Thymus (tissue), 11 donors: ENCODE measurements around the gene LYZL6. TPM values are rescaled to one million over a fixed set of nuclear protein-coding genes. Genes with fewer than 3 reads are reported as not detected.

Source experiments
- DNase-seq, 9 donors: peaks; one replicate each; pipeline ENCODE4 v3.0.0-alpha.2; 2013; ENCODE audit warnings: low spot score in 9 of 9, low read depth in 6 of 9, missing footprints in 1 of 9
- H3K27ac ChIP-seq, 2 donors: one replicate each; pipeline ENCODE4 v1.5.1; 2013; ENCODE audit warnings: control low read depth in 1 of 2, low read depth in 1 of 2, low read length in 1 of 2, mild to moderate bottlenecking in 1 of 2, moderate library complexity in 1 of 2
- H3K27me3 ChIP-seq, 2 donors: one replicate each; pipeline ENCODE4 v1.5.1; 2013; ENCODE audit warnings: low read length in 1 of 2; ENCODE audit not compliant: control insufficient read depth in 2 of 2, insufficient read depth in 1 of 2
- H3K36me3 ChIP-seq, 2 donors: one replicate each; pipeline ENCODE4 v1.5.1; 2013; ENCODE audit warnings: low read length in 1 of 2, mild to moderate bottlenecking in 1 of 2, moderate library complexity in 1 of 2; ENCODE audit not compliant: control insufficient read depth in 2 of 2, insufficient read depth in 2 of 2
- H3K4me1 ChIP-seq, 2 donors: one replicate each; pipeline ENCODE4 v1.5.1; 2013; ENCODE audit warnings: low read length in 2 of 2; ENCODE audit not compliant: control insufficient read depth in 2 of 2, insufficient read depth in 2 of 2
- H3K4me3 ChIP-seq, 2 donors: one replicate each; pipeline ENCODE4 v1.5.1; 2013; ENCODE audit warnings: low read length in 2 of 2, control low read depth in 1 of 2, mild to moderate bottlenecking in 1 of 2
- H3K9me3 ChIP-seq, 2 donors: one replicate each; pipeline ENCODE4 v1.5.1; 2013; ENCODE audit warnings: low read length in 1 of 2, mild to moderate bottlenecking in 1 of 2; ENCODE audit not compliant: control insufficient read depth in 2 of 2, insufficient read depth in 1 of 2
- WGBS: extraction: QIAGEN DNeasy Blood & Tissue Kit; methylation state at CpG from one replicate; pipeline ENCODE4 v1.1.7; 2013; 5-methylcytosine and 5-hydroxymethylcytosine counted together
- polyA plus RNA-seq: library from polyadenylated mRNA; stranded (reverse); fragments of 200-250 nt; gene quantifications from one replicate; pipeline ENCODE4 v1.2.3, GENCODE V29; 2013
- total RNA-seq: library from RNA; stranded (reverse); fragments of 120-200 nt; gene quantifications from one replicate; pipeline ENCODE4 v1.2.4, GENCODE V29; 2013
- donor health status: healthy.

The LYZL6 gene
- total and polyA plus RNA-seq, 2 donors, result 0.11 TPM; not detected in 1

GRCh38 chr17:35977509-35977908, 34.0 kb upstream of the LYZL6 start:
- H3K27ac ChIP-seq, result no peak overlapping the region
- 95% methylated on average over 7 of the region's 7 CpGs for WGBS
- H3K27me3 ChIP-seq, result no peaks in the 10 kb centered on the region
- H3K36me3 ChIP-seq, result no peaks in the 10 kb centered on the region
- no peak overlapping the region for H3K4me3 ChIP-seq
- no peaks in the 10 kb centered on the region for H3K4me1 ChIP-seq
- DNase-seq, result no peak
- H3K9me3 ChIP-seq, result no peaks in the 10 kb centered on the region

GRCh38 chr17:35973333-35974260, 30.1 kb upstream of the LYZL6 start:
- Histone ChIP-seq H3K4me1 (no peaks in the 10 kb centered on the region), H3K27me3 (no peaks in the 10 kb centered on the region), H3K9me3 (no peaks in the 10 kb centered on the region), H3K36me3 (no peaks in the 10 kb centered on the region), H3K27ac (no peak overlapping the region), H3K4me3 (no peak overlapping the region)
- DNase-seq, result no peak
- 82% methylated on average over 10 of the region's 10 CpGs for WGBS

- no peaks in the 10 kb centered on the region for H3K4me1 ChIP-seq
Measured at GRCh38 chr17:35972945-35973332, 29.4 kb upstream of the LYZL6 start.

GRCh38 chr17:35972535-35972934, 29.0 kb upstream of the LYZL6 start:
- Histone ChIP-seq H3K4me3 (no peak overlapping the region), H3K27ac (no peak overlapping the region), H3K36me3 (no peaks in the 10 kb centered on the region), H3K4me1 (no peaks in the 10 kb centered on the region), H3K9me3 (no peaks in the 10 kb centered on the region), H3K27me3 (no peaks in the 10 kb centered on the region)
- no peak for DNase-seq
- 88% methylated on average over 6 of the region's 6 CpGs for whole genome bisulfite sequencing

More at GRCh38 chr17:35972945-35973332, 29.4 kb upstream of the LYZL6 start:
- Histone ChIP-seq H3K4me3 (no peak overlapping the region), H3K9me3 (no peaks in the 10 kb centered on the region), H3K27ac (no peak overlapping the region), H3K36me3 (no peaks in the 10 kb centered on the region), H3K27me3 (no peaks in the 10 kb centered on the region)
- DNase-seq, result no peak
- 95% methylated on average over 4 of the region's 4 CpGs for WGBS

- 100% methylated on average over 1 of the region's 1 CpG for WGBS
- Histone ChIP-seq H3K36me3 (no peaks in the 10 kb centered on the region), H3K9me3 (no peaks in the 10 kb centered on the region), H3K4me3 (no peak overlapping the region), H3K27me3 (no peaks in the 10 kb centered on the region), H3K27ac (no peak overlapping the region), H3K4me1 (no peaks in the 10 kb centered on the region)
- no peak for DNase-seq
Measured at GRCh38 chr17:35972066-35972465, 28.6 kb upstream of the LYZL6 start.

- 53% methylated on average over 8 of the region's 8 CpGs for WGBS
- H3K27ac ChIP-seq, result no peak overlapping the region
- DNase-seq, result peak; percentile 30 to 82 (median 63)
Measured at GRCh38 chr17:35969558-35970380, 26.3 kb upstream of the LYZL6 start.

GRCh38 chr17:35968520-35969054, 25.1 kb upstream of the LYZL6 start:
- WGBS, result 93% methylated on average over 10 of the region's 10 CpGs
- H3K27ac ChIP-seq, result no peak overlapping the region
- no peak overlapping the region for H3K4me3 ChIP-seq
- no peaks in the 10 kb centered on the region for H3K36me3 ChIP-seq
- no peaks in the 10 kb centered on the region for H3K4me1 ChIP-seq
- DNase-seq, result no peak
- H3K27me3 ChIP-seq, result no peaks in the 10 kb centered on the region
- no peaks in the 10 kb centered on the region for H3K9me3 ChIP-seq

More at GRCh38 chr17:35969558-35970380, 26.3 kb upstream of the LYZL6 start:
- H3K9me3 ChIP-seq, result no peaks in the 10 kb centered on the region
- no peaks in the 10 kb centered on the region for H3K27me3 ChIP-seq
- no peaks in the 10 kb centered on the region for H3K36me3 ChIP-seq
- H3K4me1 ChIP-seq, result no peaks in the 10 kb centered on the region
- no peak overlapping the region for H3K4me3 ChIP-seq

- Histone ChIP-seq H3K4me3 (no peak overlapping the region), H3K4me1 (no peaks in the 10 kb centered on the region), H3K27me3 (no peaks in the 10 kb centered on the region), H3K27ac (no peak overlapping the region), H3K36me3 (no peaks in the 10 kb centered on the region), H3K9me3 (no peaks in the 10 kb centered on the region)
- 95% methylated on average over 7 of the region's 7 CpGs for WGBS
- DNase-seq, result no peak
Measured at GRCh38 chr17:35965272-35965671, 21.8 kb upstream of the LYZL6 start.

GRCh38 chr17:35963663-35964062, 20.1 kb upstream of the LYZL6 start:
- WGBS, result 92% methylated on average over 6 of the region's 6 CpGs
- Histone ChIP-seq H3K4me1 (no peaks in the 10 kb centered on the region), H3K27me3 (no peaks in the 10 kb centered on the region), H3K27ac (no peak overlapping the region), H3K9me3 (no peaks in the 10 kb centered on the region), H3K36me3 (no peaks in the 10 kb centered on the region), H3K4me3 (no peak overlapping the region)
- no peak for DNase-seq
